HG02623 (cell line): ENCODE results near the gene SSBP3.

Experiments
- ATAC-seq: cut with Tn5 transposase; IDR thresholded peaks from one replicate; pipeline ENCODE4 v1.9.1; 2021; ENCODE audit warnings: moderate library complexity; ENCODE audit not compliant: unreplicated experiment

The SSBP3 gene

GRCh38 chr1:54290506-54291184, 115.5 kb downstream of the SSBP3 start:
- no peak for ATAC-seq

- no peak for ATAC-seq
These were observed 116.4 kb downstream of the SSBP3 start for GRCh38 chr1:54289712-54290233.

- ATAC-seq, result no peak
These were observed 118.4 kb downstream of the SSBP3 start for GRCh38 chr1:54287801-54288211.

- ATAC-seq, result no peak
These were observed 119.0 kb downstream of the SSBP3 start for GRCh38 chr1:54287176-54287650.

GRCh38 chr1:54285815-54286345, 120.3 kb downstream of the SSBP3 start:
- no peak for ATAC-seq

- ATAC-seq, result no peak
These were observed 121.2 kb downstream of the SSBP3 start for GRCh38 chr1:54284781-54285529.

GRCh38 chr1:54283635-54284385, 122.4 kb downstream of the SSBP3 start:
- ATAC-seq, result no peak

- no peak for ATAC-seq
These were observed 123.9 kb downstream of the SSBP3 start for GRCh38 chr1:54282101-54282847.

GRCh38 chr1:54280651-54281050, 125.5 kb downstream of the SSBP3 start:
- no peak for ATAC-seq

- ATAC-seq, result no peak
These were observed 126.7 kb downstream of the SSBP3 start for GRCh38 chr1:54279457-54279856.

- ATAC-seq, result no peak
These were observed 127.2 kb downstream of the SSBP3 start for GRCh38 chr1:54278941-54279422.

- no peak for ATAC-seq
These were observed 128.5 kb downstream of the SSBP3 start for GRCh38 chr1:54277451-54278341.

- ATAC-seq, result no peak
These were observed 129.4 kb downstream of the SSBP3 start for GRCh38 chr1:54276617-54277450.

GRCh38 chr1:54275349-54275748, 130.8 kb downstream of the SSBP3 start:
- no peak for ATAC-seq

GRCh38 chr1:54274881-54275280, 131.3 kb downstream of the SSBP3 start:
- no peak for ATAC-seq

GRCh38 chr1:54274448-54274847, 131.7 kb downstream of the SSBP3 start:
- ATAC-seq, result no peak

- no peak for ATAC-seq
These were observed 132.4 kb downstream of the SSBP3 start for GRCh38 chr1:54273795-54274163.

- no peak for ATAC-seq
These were observed 133.0 kb downstream of the SSBP3 start for GRCh38 chr1:54273092-54273794.
